K562 (cell line): ENCODE measurements around the gene HNRNPA3. TPM values are rescaled to one million over a fixed set of nuclear protein-coding genes. Genes with fewer than 3 reads are reported as not detected.
A peak's percentile ranks its signal among the peaks of the same experiment; 100 is the strongest.

ENCODE experiments used
- CBX2 ChIP-seq: fragments of 200-600 bp; sonication (generic); IDR thresholded peaks from one replicate; pipeline ENCODE4 v1.6.1; 2012; ENCODE audit warnings: mild to moderate bottlenecking, low read length, inconsistent platforms; ENCODE audit not compliant: insufficient read depth, poor library complexity, severe bottlenecking
- CEBPG ChIP-seq, 3 experiments: fragments of 200-800 bp in 1 of 3; sonication (Bioruptor generic) in 1 of 3; sonication (generic) in 1 of 3; formaldehyde crosslinking in 1 of 3; IDR thresholded peaks in 2 of 3; conservative IDR thresholded peaks in 1 of 3; 2 replicates each; pipeline versions ENCODE4 v1.6.1 to v1.8.0; 2016 to 2022; ENCODE audit warnings: missing compliant biosample characterization in 2 of 3, missing genetic modification characterization in 2 of 3, mild to moderate bottlenecking in 1 of 3, missing genetic modification reagents in 1 of 3
- DMBX1 ChIP-seq: fragments of 250-450 bp; sonication (Bioruptor Pico); IDR thresholded peaks from 2 replicates; pipeline ENCODE4 v1.8.0; 2022; ENCODE audit warnings: inconsistent platforms, mild to moderate bottlenecking, moderate library complexity, borderline replicate concordance
- HIVEP1 ChIP-seq: fragments of 250-450 bp; sonication (Bioruptor Pico); IDR thresholded peaks from 2 replicates; pipeline ENCODE4 v1.4.0; 2020; ENCODE audit warnings: mild to moderate bottlenecking
- KHSRP ChIP-seq: fragments of 450-650 bp; IDR thresholded peaks from 2 replicates; pipeline ENCODE4 v1.6.1; 2017
- KLF6 ChIP-seq: fragments of 250-450 bp; sonication (Bioruptor Pico); IDR thresholded peaks from 2 replicates; pipeline ENCODE4 v1.4.0; 2020; ENCODE audit warnings: mild to moderate bottlenecking, moderate library complexity, borderline replicate concordance
- NFE2L1 ChIP-seq: fragments of 450-650 bp; IDR thresholded peaks from 2 replicates; pipeline ENCODE4 v1.6.1; 2016; ENCODE audit warnings: missing genetic modification characterization, low read depth, mild to moderate bottlenecking, missing compliant biosample characterization, moderate library complexity, borderline replicate concordance
- NR2C2 ChIP-seq, 2 experiments: fragments of 200-800 bp in 1 of 2; sonication (Bioruptor generic) in 1 of 2; sonication (generic) in 1 of 2; formaldehyde crosslinking in 1 of 2; IDR thresholded peaks; 2 replicates each; pipeline versions ENCODE4 v1.6.1 to v1.8.0; 2016 to 2022; ENCODE audit warnings: mild to moderate bottlenecking in 1 of 2, missing compliant biosample characterization in 1 of 2, missing genetic modification characterization in 1 of 2, missing genetic modification reagents in 1 of 2
- PYGO2 ChIP-seq: fragments of 450-650 bp; IDR thresholded peaks from 2 replicates; pipeline ENCODE4 v1.6.1; 2016; ENCODE audit warnings: mild to moderate bottlenecking, missing genetic modification characterization, moderate library complexity, missing compliant biosample characterization
- RAD21 ChIP-seq, 2 experiments: fragments of 250-450 bp in 1 of 2; fragments of 450-650 bp in 1 of 2; sonication (Bioruptor Pico) in 1 of 2; formaldehyde crosslinking in 1 of 2; IDR thresholded peaks in 1 of 2; conservative IDR thresholded peaks in 1 of 2; 2 replicates each; pipeline versions ENCODE4 v1.4.0 to v1.8.0; 2020 to 2022; ENCODE audit warnings: mild to moderate bottlenecking in 2 of 2, moderate library complexity in 1 of 2
- TCFL5 ChIP-seq: fragments of 250-450 bp; sonication (Bioruptor Pico); conservative IDR thresholded peaks from 2 replicates; pipeline ENCODE4 v1.6.1; 2021; ENCODE audit warnings: mild to moderate bottlenecking, moderate library complexity, matching md5 sums
- XRCC5 ChIP-seq: fragments of 200-400 bp; formaldehyde crosslinking; IDR thresholded peaks from 2 replicates; pipeline ENCODE4 v1.6.1; 2017; ENCODE audit warnings: low read depth, mild to moderate bottlenecking, low read length
- ZNF174 ChIP-seq: fragments of 250-450 bp; sonication (Bioruptor Pico); IDR thresholded peaks from 2 replicates; pipeline ENCODE4 v1.4.0; 2020; ENCODE audit warnings: mild to moderate bottlenecking
- ZNF175 ChIP-seq: fragments of 200-800 bp; sonication (Bioruptor generic); IDR thresholded peaks from 2 replicates; pipeline ENCODE4 v1.6.1; 2016; ENCODE audit warnings: low read depth, mild to moderate bottlenecking, missing genetic modification characterization, missing compliant biosample characterization
- ZNF436 ChIP-seq: fragments of 250-450, 450-650 bp; sonication (Bioruptor Pico); formaldehyde crosslinking; IDR thresholded peaks from 2 replicates; pipeline ENCODE4 v1.7.0; 2020; ENCODE audit warnings: mild to moderate bottlenecking
- ZNF589 ChIP-seq: fragments of 200-800 bp; sonication (Bioruptor generic); IDR thresholded peaks from 2 replicates; pipeline ENCODE4 v1.6.1; 2016; ENCODE audit warnings: low read depth, missing genetic modification characterization, missing compliant biosample characterization
- polyA plus RNA-seq, 8 experiments: library from polyadenylated mRNA; depleted of rRNA in 4 of 8; stranded (reverse) in 5 of 8; unstranded in 3 of 8; fragments of >200 nt; fragmentation: Nextera tagmentation in 2 of 8; fragmentation: Illumina TruSeq in 1 of 8; extraction: Ambion mirVana in 2 of 8; extraction: Trizol in 1 of 8; gene quantifications; 2 replicates each; pipeline versions ENCODE4 v1.2.1 to v1.2.3, GENCODE V29; 2011 to 2014; ENCODE audit warnings: inconsistent platforms in 1 of 8, missing spikeins in 1 of 8
- total RNA-seq, 7 experiments: library from RNA; depleted of rRNA in 6 of 7; stranded (reverse); fragments of >200 nt in 6 of 7; fragmentation: Illumina TruSeq in 2 of 7; extraction: Trizol in 2 of 7; gene quantifications; 2 replicates each; pipeline versions ENCODE4 v1.2.1 to v1.2.3, GENCODE V29; 2011 to 2021; ENCODE audit warnings: low replicate concordance in 1 of 7
- TF ChIP-seq, protein P1 (sequence below): fragments of 450-650 bp; conservative IDR thresholded peaks from 2 replicates; pipeline ENCODE4 v1.6.1; 2016; ENCODE audit warnings: missing genetic modification characterization, low read depth, mild to moderate bottlenecking, control low read depth, missing compliant biosample characterization
- TF ChIP-seq, protein P2 (sequence below): fragments of 450-650 bp; formaldehyde crosslinking; IDR thresholded peaks from 2 replicates; pipeline ENCODE4 v1.4.0; 2020; ENCODE audit warnings: mild to moderate bottlenecking, moderate library complexity
- TF ChIP-seq, protein P3 (sequence below): fragments of 250-450 bp; sonication (Bioruptor Pico); IDR thresholded peaks from 2 replicates; pipeline ENCODE4 v1.4.0; 2020; ENCODE audit warnings: mild to moderate bottlenecking, moderate library complexity

HNRNPA3 gene
- total and polyA plus RNA-seq, 9 of the 15 experiments (the other 6 are each of a cell fraction or from before 2014, with no cell fraction given): 72.8 to 428 (median 192) TPM

DNA sequence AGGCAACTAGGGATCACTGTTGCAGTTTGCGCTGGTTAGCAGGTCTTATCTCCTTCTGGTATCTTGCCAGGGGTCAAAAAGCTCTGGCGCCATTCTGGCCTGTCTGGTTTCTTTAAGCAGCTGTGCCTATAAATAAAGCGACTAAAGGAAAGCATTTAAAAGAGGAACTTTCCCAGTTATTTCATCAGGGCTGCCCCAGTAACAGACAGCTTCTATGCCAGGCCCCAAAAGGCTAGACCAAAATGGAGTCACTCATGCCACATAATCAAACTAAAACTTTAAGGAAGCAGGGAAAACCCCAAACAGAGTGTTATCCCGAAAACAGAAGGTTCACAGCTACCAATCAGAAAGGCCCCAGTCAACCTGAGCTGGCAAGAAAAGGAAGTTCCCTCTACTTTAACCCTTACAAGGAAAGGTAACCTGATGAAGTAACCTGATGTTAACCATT is 41.2 kb upstream of the HNRNPA3 start (continued):
- TF ChIP-seq, protein P1, sequence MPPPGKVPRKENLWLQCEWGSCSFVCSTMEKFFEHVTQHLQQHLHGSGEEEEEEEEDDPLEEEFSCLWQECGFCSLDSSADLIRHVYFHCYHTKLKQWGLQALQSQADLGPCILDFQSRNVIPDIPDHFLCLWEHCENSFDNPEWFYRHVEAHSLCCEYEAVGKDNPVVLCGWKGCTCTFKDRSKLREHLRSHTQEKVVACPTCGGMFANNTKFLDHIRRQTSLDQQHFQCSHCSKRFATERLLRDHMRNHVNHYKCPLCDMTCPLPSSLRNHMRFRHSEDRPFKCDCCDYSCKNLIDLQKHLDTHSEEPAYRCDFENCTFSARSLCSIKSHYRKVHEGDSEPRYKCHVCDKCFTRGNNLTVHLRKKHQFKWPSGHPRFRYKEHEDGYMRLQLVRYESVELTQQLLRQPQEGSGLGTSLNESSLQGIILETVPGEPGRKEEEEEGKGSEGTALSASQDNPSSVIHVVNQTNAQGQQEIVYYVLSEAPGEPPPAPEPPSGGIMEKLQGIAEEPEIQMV (tag): peak; percentile 69; the same call in 1 of the 2 replicates
- TF ChIP-seq HIVEP1: peak; percentile 84; the same call in 1 of the 2 replicates
- TF ChIP-seq, protein P2, sequence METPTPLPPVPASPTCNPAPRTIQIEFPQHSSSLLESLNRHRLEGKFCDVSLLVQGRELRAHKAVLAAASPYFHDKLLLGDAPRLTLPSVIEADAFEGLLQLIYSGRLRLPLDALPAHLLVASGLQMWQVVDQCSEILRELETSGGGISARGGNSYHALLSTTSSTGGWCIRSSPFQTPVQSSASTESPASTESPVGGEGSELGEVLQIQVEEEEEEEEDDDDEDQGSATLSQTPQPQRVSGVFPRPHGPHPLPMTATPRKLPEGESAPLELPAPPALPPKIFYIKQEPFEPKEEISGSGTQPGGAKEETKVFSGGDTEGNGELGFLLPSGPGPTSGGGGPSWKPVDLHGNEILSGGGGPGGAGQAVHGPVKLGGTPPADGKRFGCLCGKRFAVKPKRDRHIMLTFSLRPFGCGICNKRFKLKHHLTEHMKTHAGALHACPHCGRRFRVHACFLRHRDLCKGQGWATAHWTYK: peak; percentile 64; the same call in 1 of the 2 replicates
- no peak for TF ChIP-seq ZNF174 (CRISPR knock-in tag)
- TF ChIP-seq, protein P3, sequence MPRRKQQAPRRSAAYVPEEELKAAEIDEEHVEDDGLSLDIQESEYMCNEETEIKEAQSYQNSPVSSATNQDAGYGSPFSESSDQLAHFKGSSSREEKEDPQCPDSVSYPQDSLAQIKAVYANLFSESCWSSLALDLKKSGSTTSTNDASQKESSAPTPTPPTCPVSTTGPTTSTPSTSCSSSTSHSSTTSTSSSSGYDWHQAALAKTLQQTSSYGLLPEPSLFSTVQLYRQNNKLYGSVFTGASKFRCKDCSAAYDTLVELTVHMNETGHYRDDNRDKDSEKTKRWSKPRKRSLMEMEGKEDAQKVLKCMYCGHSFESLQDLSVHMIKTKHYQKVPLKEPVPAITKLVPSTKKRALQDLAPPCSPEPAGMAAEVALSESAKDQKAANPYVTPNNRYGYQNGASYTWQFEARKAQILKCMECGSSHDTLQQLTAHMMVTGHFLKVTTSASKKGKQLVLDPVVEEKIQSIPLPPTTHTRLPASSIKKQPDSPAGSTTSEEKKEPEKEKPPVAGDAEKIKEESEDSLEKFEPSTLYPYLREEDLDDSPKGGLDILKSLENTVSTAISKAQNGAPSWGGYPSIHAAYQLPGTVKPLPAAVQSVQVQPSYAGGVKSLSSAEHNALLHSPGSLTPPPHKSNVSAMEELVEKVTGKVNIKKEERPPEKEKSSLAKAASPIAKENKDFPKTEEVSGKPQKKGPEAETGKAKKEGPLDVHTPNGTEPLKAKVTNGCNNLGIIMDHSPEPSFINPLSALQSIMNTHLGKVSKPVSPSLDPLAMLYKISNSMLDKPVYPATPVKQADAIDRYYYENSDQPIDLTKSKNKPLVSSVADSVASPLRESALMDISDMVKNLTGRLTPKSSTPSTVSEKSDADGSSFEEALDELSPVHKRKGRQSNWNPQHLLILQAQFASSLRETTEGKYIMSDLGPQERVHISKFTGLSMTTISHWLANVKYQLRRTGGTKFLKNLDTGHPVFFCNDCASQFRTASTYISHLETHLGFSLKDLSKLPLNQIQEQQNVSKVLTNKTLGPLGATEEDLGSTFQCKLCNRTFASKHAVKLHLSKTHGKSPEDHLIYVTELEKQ (CRISPR knock-in tag): peak; percentile 52; the same call in 1 of the 2 replicates
- TF ChIP-seq KHSRP: no peak
- TF ChIP-seq CBX2: no peak
- TF ChIP-seq KLF6 (CRISPR knock-in tag): peak; percentile 93; the same call in 1 of the 2 replicates
- no peak for TF ChIP-seq RAD21 (CRISPR knock-in tag; conservative IDR thresholded peaks at IDR 0.05 in 1 of 2, IDR thresholded peaks at IDR 0.05 in 1 of 2)
- no peak for TF ChIP-seq XRCC5
- peak; percentile 72; the same call in 1 of the 2 replicates for TF ChIP-seq DMBX1 (CRISPR knock-in tag)
- no peak for TF ChIP-seq CEBPG (CRISPR knock-in tag; IDR thresholded peaks at IDR 0.05)
- TF ChIP-seq CEBPG (tag; conservative IDR thresholded peaks at IDR 0.05 in 1 of 2, IDR thresholded peaks at IDR 0.05 in 1 of 2): 0 out of 4 replicates have a peak, but pooled peaks of 1 of the 2 experiments have one; percentile 11
- no peak for TF ChIP-seq ZNF436 (CRISPR knock-in tag)
- no peak for TF ChIP-seq NR2C2 (CRISPR knock-in tag; IDR thresholded peaks at IDR 0.05)
- peak; percentile 51; the same call in 1 of the 2 replicates for TF ChIP-seq NR2C2 (tag; IDR thresholded peaks at IDR 0.05)
- TF ChIP-seq PYGO2 (tag): peak; percentile 56; the same call in 1 of the 2 replicates
- peak; percentile 94; the same call in 1 of the 2 replicates for TF ChIP-seq ZNF589 (CRISPR knock-in tag)
- peak; percentile 96 for TF ChIP-seq ZNF175 (CRISPR knock-in tag)
- peak; percentile 72; the same call in 1 of the 2 replicates for TF ChIP-seq TCFL5 (CRISPR knock-in tag)
- 0 out of 2 replicates have a peak, but pooled peaks have one; percentile 14 for TF ChIP-seq NFE2L1 (tag)
